Activated B cell treated with CpG ODN at 0.5 μM for 24 hours (primary cell): ENCODE data around the gene TBC1D12. TPM values are rescaled to one million over a fixed set of nuclear protein-coding genes. Genes with fewer than 3 reads are reported as not detected.

Experiments
- ATAC-seq: fragments of 200-7000 bp; cut with Tn5 transposase; one replicate; pipeline ENCODE4 v1.10.0; 2021; ENCODE audit warnings: low read depth, mild to moderate bottlenecking, moderate library complexity
- CTCF ChIA-PET: fragments of 350-600 bp; sonication (Branson Sonifier 250); formaldehyde crosslinking; loops from one replicate; lab custom pipeline; 2021; ENCODE audit warnings: antibody characterized with exemption; lab: Charles Lee
- POLR2A ChIA-PET: fragments of 350-600 bp; sonication (Branson Sonifier 250); formaldehyde crosslinking; loops from one replicate; lab custom pipeline; 2021; ENCODE audit warnings: antibody characterized with exemption; lab: Charles Lee
- DNase-seq: peaks from one replicate; pipeline ENCODE4 v3.0.0; 2022
- H3K27ac Mint-ChIP-seq: one replicate; pipeline ENCODE4 v1.8.0; 2020; ENCODE audit warnings: mixed read lengths
- H3K27me3 Mint-ChIP-seq: one replicate; pipeline ENCODE4 v1.8.0; 2021; ENCODE audit warnings: mixed read lengths
- H3K36me3 Mint-ChIP-seq: one replicate; pipeline ENCODE4 v1.8.0; 2021; ENCODE audit warnings: low read depth, mixed read lengths
- H3K4me1 Mint-ChIP-seq: one replicate; pipeline ENCODE4 v1.8.0; 2021; ENCODE audit warnings: mixed read lengths
- H3K4me3 Mint-ChIP-seq: one replicate; pipeline ENCODE4 v1.8.0; 2020; ENCODE audit warnings: mild to moderate bottlenecking, mixed read lengths
- H3K9me3 Mint-ChIP-seq: one replicate; pipeline ENCODE4 v1.8.0; 2020; ENCODE audit warnings: mixed read lengths
- CTCF ChIP-seq: fragments of 200-600 bp; IDR thresholded peaks from one replicate; pipeline ENCODE4 v1.8.0; 2022; ENCODE audit warnings: antibody characterized with exemption, mild to moderate bottlenecking
- intact Hi-C: fragments of 100-400 bp; cut with micrococcal nuclease; formaldehyde crosslinking; loops from one replicate; pipeline ENCODE4 v1.15.1; 2024
- total RNA-seq: library from RNA; stranded (reverse); gene quantifications from 2 replicates; pipeline ENCODE4 v1.2.3, GENCODE V29; 2022

TBC1D12 gene
- total RNA-seq, 1 donor from 2014 or later = 6.1 TPM

GRCh38 chr10:94485094-94485493, 82.8 kb downstream of the TBC1D12 start:
- H3K36me3 Mint-ChIP-seq = peaks cover 26% of the 10 kb centered on the region
- POLR2A ChIA-PET = no interaction called here
- H3K9me3 Mint-ChIP-seq = peaks cover 15% of the 10 kb centered on the region
- H3K4me1 Mint-ChIP-seq = no peaks in the 10 kb centered on the region
- TF ChIP-seq CTCF = no peak
- ATAC-seq = no peak
- no peak overlapping the region for H3K27ac Mint-ChIP-seq
- CTCF ChIA-PET = no interaction called here
- intact Hi-C loops = no loop called here
- no peak for DNase-seq
- no peaks in the 10 kb centered on the region for H3K27me3 Mint-ChIP-seq
- H3K4me3 Mint-ChIP-seq = no peak overlapping the region

GRCh38 chr10:94487575-94487974, 85.2 kb downstream of the TBC1D12 start:
- ChIA-PET POLR2A (no interaction called here), CTCF (no interaction called here)
- TF ChIP-seq CTCF = no peak
- DNase-seq = no peak
- H3K27me3 Mint-ChIP-seq = no peaks in the 10 kb centered on the region
- H3K4me3 Mint-ChIP-seq = no peak overlapping the region
- no peak for ATAC-seq
- H3K9me3 Mint-ChIP-seq = peaks cover 15% of the 10 kb centered on the region
- intact Hi-C loops = no loop called here
- H3K36me3 Mint-ChIP-seq = peaks cover 26% of the 10 kb centered on the region
- H3K27ac Mint-ChIP-seq = no peak overlapping the region
- no peaks in the 10 kb centered on the region for H3K4me1 Mint-ChIP-seq

- CTCF ChIA-PET = no interaction called here
Observed at GRCh38 chr10:94489107-94489506, 86.8 kb downstream of the TBC1D12 start.

GRCh38 chr10:94489976-94490788, 87.8 kb downstream of the TBC1D12 start:
- no peaks in the 10 kb centered on the region for H3K27me3 Mint-ChIP-seq
- H3K9me3 Mint-ChIP-seq = peaks cover 7% of the 10 kb centered on the region
- intact Hi-C loops = no loop called here
- TF ChIP-seq CTCF = no peak
- H3K4me3 Mint-ChIP-seq = no peak overlapping the region
- H3K4me1 Mint-ChIP-seq = no peaks in the 10 kb centered on the region
- CTCF ChIA-PET = no interaction called here
- no peak overlapping the region for H3K27ac Mint-ChIP-seq
- no peak for ATAC-seq
- peaks cover 16% of the 10 kb centered on the region for H3K36me3 Mint-ChIP-seq
- no peak for DNase-seq
- POLR2A ChIA-PET = no interaction called here

More at GRCh38 chr10:94489107-94489506, 86.8 kb downstream of the TBC1D12 start:
- Mint-ChIP-seq H3K4me1 (no peaks in the 10 kb centered on the region), H3K27ac (no peak overlapping the region), H3K4me3 (no peak overlapping the region), H3K36me3 (peaks cover 18% of the 10 kb centered on the region), H3K9me3 (peaks cover 10% of the 10 kb centered on the region), H3K27me3 (no peaks in the 10 kb centered on the region)
- no peak for ATAC-seq
- POLR2A ChIA-PET = interaction anchor here (0.5 kb wide), 1 partner anchor 53 kb away, joined by 7 read pairs; no protein-coding TSS in a partner anchor
- DNase-seq = no peak
- TF ChIP-seq CTCF = no peak
- intact Hi-C loops = no loop called here

GRCh38 chr10:94490789-94491039, 88.4 kb downstream of the TBC1D12 start:
- no peak overlapping the region for H3K27ac Mint-ChIP-seq
- DNase-seq = no peak
- peaks cover 13% of the 10 kb centered on the region for H3K36me3 Mint-ChIP-seq
- intact Hi-C loops = no loop called here
- ChIA-PET CTCF (no interaction called here), POLR2A (no interaction called here)
- H3K4me3 Mint-ChIP-seq = no peak overlapping the region
- TF ChIP-seq CTCF = no peak
- peaks cover 7% of the 10 kb centered on the region for H3K9me3 Mint-ChIP-seq
- no peaks in the 10 kb centered on the region for H3K4me1 Mint-ChIP-seq
- H3K27me3 Mint-ChIP-seq = no peaks in the 10 kb centered on the region
- no peak for ATAC-seq
